ENCODE results near the gene TASP1. TPM values are rescaled to one million over a fixed set of nuclear protein-coding genes. Genes with fewer than 3 reads are reported as not detected.

TASP1 gene
- total and polyA plus RNA-seq, 2 donors from 2014 or later = 6.0 to 22.7 TPM

DNA sequence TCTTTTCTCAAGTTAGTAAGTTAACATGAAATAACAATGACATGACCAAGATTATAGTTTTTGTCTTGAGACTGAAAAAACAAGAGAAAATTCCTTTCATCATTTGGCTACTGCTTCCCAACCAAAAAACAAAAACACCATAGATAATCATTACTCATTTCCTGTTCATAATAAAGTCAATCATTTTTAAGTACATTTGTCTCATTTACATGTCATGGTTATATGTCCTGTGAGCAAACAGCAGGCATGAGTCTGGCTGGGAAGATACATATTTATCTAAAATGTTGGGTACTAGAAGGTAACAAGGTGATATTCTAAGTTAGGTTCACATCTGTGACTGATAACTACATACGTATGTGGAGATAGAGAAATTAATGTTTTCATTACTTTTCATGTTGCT lies 237.1 kb downstream of the TASP1 start:
- no peak overlapping the region for H3K27ac ChIP-seq (ENCODE audit: low read depth in 2 of 2, low read length in 2 of 2)
- DNase-seq (no peak), FAIRE-seq (no peak)
- H3K4me1 ChIP-seq (ENCODE audit: control insufficient read depth in 2 of 3, insufficient read depth in 2 of 3, low read depth in 1 of 3, low read length in 3 of 3) = no peaks in the 10 kb centered on the region
- no peak for TF ChIP-seq CTCF (IDR thresholded peaks at IDR 0.05; ENCODE audit: borderline replicate concordance, extremely low read depth, insufficient read depth)
- H3K4me3 ChIP-seq (ENCODE audit: low read length in 3 of 3) = no peak overlapping the region
- no peaks in the 10 kb centered on the region for H3K27me3 ChIP-seq (ENCODE audit: control insufficient read depth, insufficient read depth, low read length)
- H3K9ac ChIP-seq (ENCODE audit: low read length in 3 of 3) = no peak overlapping the region
- intact Hi-C loops (cut with DNase I) = no loop called here
- H3K36me3 ChIP-seq (ENCODE audit: control insufficient read depth in 2 of 3, insufficient read depth in 3 of 3, low read length in 3 of 3) = no peaks in the 10 kb centered on the region
- H3K9me3 ChIP-seq (ENCODE audit: control insufficient read depth in 2 of 3, insufficient read depth in 1 of 3, low read length in 3 of 3) = no peaks in the 10 kb centered on the region

DNA sequence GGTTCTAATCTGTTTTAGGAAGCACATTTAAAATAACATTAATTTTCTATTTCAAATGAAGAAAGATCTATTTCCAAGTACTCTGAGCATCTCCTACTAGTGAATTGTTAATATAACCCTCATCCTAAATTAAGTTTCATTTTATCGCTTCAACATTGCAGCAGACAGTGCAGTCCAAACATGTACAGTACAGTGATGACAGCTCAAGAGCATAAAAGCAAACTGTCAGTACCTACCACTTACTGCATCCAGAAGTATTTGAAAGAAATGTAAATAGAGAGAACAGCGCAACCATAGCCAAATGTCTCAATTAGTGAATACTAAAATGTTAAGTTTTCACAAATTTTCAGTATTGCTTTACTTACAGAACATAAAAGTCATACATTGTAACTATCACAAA lies 238.3 kb downstream of the TASP1 start:
- no peak for TF ChIP-seq CTCF (IDR thresholded peaks at IDR 0.05; ENCODE audit: borderline replicate concordance, extremely low read depth, insufficient read depth)
- no peak overlapping the region for H3K9ac ChIP-seq (ENCODE audit: low read length in 3 of 3)
- H3K36me3 ChIP-seq (ENCODE audit: control insufficient read depth in 2 of 3, insufficient read depth in 3 of 3, low read length in 3 of 3) = no peaks in the 10 kb centered on the region
- no peaks in the 10 kb centered on the region for H3K4me1 ChIP-seq (ENCODE audit: control insufficient read depth in 2 of 3, insufficient read depth in 2 of 3, low read depth in 1 of 3, low read length in 3 of 3)
- DNase-seq = no peak
- H3K27me3 ChIP-seq (ENCODE audit: control insufficient read depth, insufficient read depth, low read length) = no peaks in the 10 kb centered on the region
- FAIRE-seq = no peak
- intact Hi-C loops (cut with DNase I) = no loop called here
- no peak overlapping the region for H3K4me3 ChIP-seq (ENCODE audit: low read length in 3 of 3)
- H3K27ac ChIP-seq (ENCODE audit: low read depth in 2 of 2, low read length in 2 of 2) = no peak overlapping the region
- H3K9me3 ChIP-seq (ENCODE audit: control insufficient read depth in 2 of 3, insufficient read depth in 1 of 3, low read length in 3 of 3) = no peaks in the 10 kb centered on the region

GRCh38 chr20:13397300-13397724 lies 241.4 kb downstream of the TASP1 start:
- FAIRE-seq (no peak), DNase-seq (no peak)
- TF ChIP-seq CTCF (IDR thresholded peaks at IDR 0.05; ENCODE audit: borderline replicate concordance, extremely low read depth, insufficient read depth) = no peak
- intact Hi-C loops (cut with DNase I) = no loop called here
- no peaks in the 10 kb centered on the region for H3K9me3 ChIP-seq (ENCODE audit: control insufficient read depth in 2 of 3, insufficient read depth in 1 of 3, low read length in 3 of 3)
- H3K9ac ChIP-seq (ENCODE audit: low read length in 3 of 3) = no peak overlapping the region
- H3K4me1 ChIP-seq (ENCODE audit: control insufficient read depth in 2 of 3, insufficient read depth in 2 of 3, low read depth in 1 of 3, low read length in 3 of 3) = no peaks in the 10 kb centered on the region
- no peak overlapping the region for H3K4me3 ChIP-seq (ENCODE audit: low read length in 3 of 3)
- H3K36me3 ChIP-seq (ENCODE audit: control insufficient read depth in 2 of 3, insufficient read depth in 3 of 3, low read length in 3 of 3) = no peaks in the 10 kb centered on the region
- H3K27ac ChIP-seq (ENCODE audit: low read depth in 2 of 2, low read length in 2 of 2) = no peak overlapping the region
- H3K27me3 ChIP-seq (ENCODE audit: control insufficient read depth, insufficient read depth, low read length) = no peaks in the 10 kb centered on the region

GRCh38 chr20:13396826-13397225 lies 241.9 kb downstream of the TASP1 start:
- no peak for FAIRE-seq
- Histone ChIP-seq H3K9ac (ENCODE audit: low read length in 3 of 3) (no peak overlapping the region), H3K9me3 (ENCODE audit: control insufficient read depth in 2 of 3, insufficient read depth in 1 of 3, low read length in 3 of 3) (no peaks in the 10 kb centered on the region), H3K27ac (ENCODE audit: low read depth in 2 of 2, low read length in 2 of 2) (no peak overlapping the region), H3K27me3 (ENCODE audit: control insufficient read depth, insufficient read depth, low read length) (no peaks in the 10 kb centered on the region), H3K36me3 (ENCODE audit: control insufficient read depth in 2 of 3, insufficient read depth in 3 of 3, low read length in 3 of 3) (no peaks in the 10 kb centered on the region), H3K4me1 (ENCODE audit: control insufficient read depth in 2 of 3, insufficient read depth in 2 of 3, low read depth in 1 of 3, low read length in 3 of 3) (no peaks in the 10 kb centered on the region), H3K4me3 (ENCODE audit: low read length in 3 of 3) (no peak overlapping the region)
- DNase-seq = no peak
- intact Hi-C loops (cut with DNase I) = no loop called here
- no peak for TF ChIP-seq CTCF (IDR thresholded peaks at IDR 0.05; ENCODE audit: borderline replicate concordance, extremely low read depth, insufficient read depth)

Data from kidney (tissue), 14 donors.